Endothelial cell of umbilical vein (primary cell): ENCODE data around the gene KRT76. TPM values are rescaled to one million over a fixed set of nuclear protein-coding genes. Genes with fewer than 3 reads are reported as not detected.

Experiments used
- BruUV-seq: library from RNA; stranded (reverse); fragments of 400-500 nt; replicated peaks from 2 replicates; lab custom pipeline; 2021; lab: Mats Ljungman, UMichigan
- CTCF ChIA-PET: fragments of 300-600, 350-600 bp; sonication (Branson Sonifier 250); formaldehyde crosslinking; loops from one replicate; lab custom pipeline; 2021; ENCODE audit warnings: antibody characterized with exemption, inconsistent platforms; lab: Charles Lee
- POLR2A ChIA-PET: fragments of 300-600, 350-600 bp; sonication (Branson Sonifier 250); formaldehyde crosslinking; loops from one replicate; lab custom pipeline; 2021; ENCODE audit warnings: antibody characterized with exemption, inconsistent platforms; lab: Charles Lee
- DNase-seq: peaks from one replicate; pipeline ENCODE4 v3.0.0-alpha.2; 2011; ENCODE audit warnings: low read depth, low spot score
- FAIRE-seq: peaks from 2 replicates; lab custom pipeline; 2011; peaks lifted over from hg19 to GRCh38; lab: Jason Lieb, UNC
- H2AFZ ChIP-seq: 2 replicates; pipeline ENCODE4 v1.6.0; 2012; ENCODE audit warnings: low read depth, low read length, control low read depth, inconsistent platforms
- H3K27ac ChIP-seq: 2 replicates; pipeline ENCODE4 v1.5.1; 2011; ENCODE audit warnings: low read depth, mild to moderate bottlenecking, control low read depth, low read length, moderate library complexity; ENCODE audit not compliant: insufficient read depth
- H3K27me3 ChIP-seq, 2 experiments: 2 replicates each; pipeline versions ENCODE4 v1.6.0 to v1.6.1; 2011; ENCODE audit warnings: low read length in 2 of 2, mixed read lengths in 1 of 2; ENCODE audit not compliant: control insufficient read depth in 2 of 2, insufficient read depth in 2 of 2
- H3K36me3 ChIP-seq, 2 experiments: 2 replicates in 1 of 2; 3 replicates in 1 of 2; pipeline ENCODE4 v1.5.1; 2011; ENCODE audit warnings: low read length in 2 of 2, mild to moderate bottlenecking in 1 of 2, moderate library complexity in 1 of 2; ENCODE audit not compliant: control insufficient read depth in 2 of 2, insufficient read depth in 2 of 2; ENCODE audit errors: extremely low read depth in 1 of 2
- H3K4me1 ChIP-seq: 3 replicates; pipeline ENCODE4 v1.5.1; 2011; ENCODE audit warnings: mild to moderate bottlenecking, low read length; ENCODE audit not compliant: control insufficient read depth, insufficient read depth; ENCODE audit errors: extremely low read depth
- H3K4me2 ChIP-seq: 2 replicates; pipeline ENCODE4 v1.6.1; 2011; ENCODE audit warnings: low read length, control low read depth, mixed read lengths; ENCODE audit not compliant: insufficient read depth
- H3K4me3 ChIP-seq, 3 experiments: fragments of 200-600 bp in 1 of 3; sonication (generic), shearing (Covaris generic) in 1 of 3; replicated peaks in 1 of 3; 2 replicates each; pipeline ENCODE4 v1.5.1; 2011 to 2016; ENCODE audit warnings: control low read depth in 3 of 3, low read length in 3 of 3, mild to moderate bottlenecking in 2 of 3, inconsistent platforms in 1 of 3, low read depth in 1 of 3, moderate library complexity in 1 of 3; ENCODE audit not compliant: insufficient read depth in 1 of 3
- H3K79me2 ChIP-seq: 2 replicates; pipeline ENCODE4 v1.6.0; 2012; ENCODE audit warnings: low read length, inconsistent platforms; ENCODE audit not compliant: control insufficient read depth, insufficient read depth
- H3K9ac ChIP-seq: replicated peaks from 2 replicates; pipeline ENCODE3; 2011; ENCODE audit warnings: low read length, control low read depth; ENCODE audit not compliant: insufficient read depth; ENCODE audit errors: extremely low read depth
- H3K9me1 ChIP-seq: replicated peaks from 3 replicates; pipeline ENCODE4 v1.6.0; 2011; ENCODE audit warnings: mild to moderate bottlenecking, low read length; ENCODE audit not compliant: control insufficient read depth, insufficient read depth; ENCODE audit errors: extremely low read depth
- H3K9me3 ChIP-seq: replicated peaks from 2 replicates; pipeline ENCODE4 v1.5.1; 2012; ENCODE audit warnings: low read length, inconsistent platforms; ENCODE audit not compliant: control insufficient read depth, insufficient read depth
- H4K20me1 ChIP-seq: replicated peaks from 2 replicates; pipeline ENCODE3; 2011; ENCODE audit warnings: mild to moderate bottlenecking, low read length; ENCODE audit not compliant: control insufficient read depth, insufficient read depth; ENCODE audit errors: extremely low read depth
- EZH2 ChIP-seq: IDR thresholded peaks from 2 replicates; pipeline ENCODE4 v1.6.1; 2012; ENCODE audit warnings: borderline replicate concordance, low read depth, mild to moderate bottlenecking, moderate library complexity, low read length, inconsistent platforms; ENCODE audit not compliant: severe bottlenecking
- FOS ChIP-seq: IDR thresholded peaks from 2 replicates; pipeline ENCODE4 v1.6.1; 2011; ENCODE audit warnings: mild to moderate bottlenecking, low read length, moderate library complexity, borderline replicate concordance; ENCODE audit not compliant: insufficient read depth
- GATA2 ChIP-seq: IDR thresholded peaks from 2 replicates; pipeline ENCODE4 v1.7.0; 2011; ENCODE audit warnings: low read depth, mild to moderate bottlenecking, moderate library complexity, mixed read lengths, low read length; ENCODE audit not compliant: insufficient read length, insufficient read depth
- JUN ChIP-seq: IDR thresholded peaks from 2 replicates; pipeline ENCODE4 v1.6.1; 2011; ENCODE audit warnings: borderline replicate concordance, low read depth; ENCODE audit not compliant: insufficient read length, insufficient read depth
- MYC ChIP-seq: IDR thresholded peaks from one replicate; pipeline ENCODE4 v1.6.1; 2011; ENCODE audit warnings: mild to moderate bottlenecking, low read depth, low read length
- POLR2AphosphoS5 ChIP-seq: IDR thresholded peaks from 2 replicates; pipeline ENCODE4 v1.6.1; 2012; ENCODE audit warnings: low read depth, mild to moderate bottlenecking, control low read depth, low read length, moderate library complexity; ENCODE audit not compliant: insufficient read depth
- dilution Hi-C: fragments of 300-500 bp; cut with MboI; formaldehyde crosslinking; loops from one replicate; pipeline ENCODE4 v1.15.0; 2019; ENCODE audit warnings: low sequenced_read_pairs; ENCODE audit not compliant: extremely low pct_ligation_motif_present
- intact Hi-C: fragments of 100-400 bp; cut with micrococcal nuclease; formaldehyde crosslinking; loops from one replicate; pipeline ENCODE4 v1.10.0; 2022
- polyA plus RNA-seq, 4 experiments: library from polyadenylated mRNA; depleted of rRNA in 3 of 4; stranded (reverse) in 3 of 4; unstranded in 1 of 4; fragments of >200 nt; gene quantifications; 2 replicates each; pipeline versions ENCODE4 v1.2.1 to v1.2.3, GENCODE V29; 2011 to 2012; ENCODE audit warnings: missing spikeins in 1 of 4
- total RNA-seq: library from RNA; stranded (reverse); gene quantifications from 2 replicates; pipeline ENCODE4 v1.2.3, GENCODE V29; 2021
- TF ChIP-seq, protein P1 (sequence below), 2 donors: IDR thresholded peaks; 1 replicate in 1 of 2; 2 replicates in 1 of 2; pipeline ENCODE4 v1.5.1; 2011; ENCODE audit warnings: low read length in 2 of 2, mild to moderate bottlenecking in 2 of 2, moderate library complexity in 2 of 2, control low read depth in 1 of 2, inconsistent platforms in 1 of 2, low read depth in 1 of 2; ENCODE audit not compliant: insufficient read depth in 1 of 2; ENCODE audit errors: extremely low read depth in 1 of 2
- TF ChIP-seq, protein P2 (sequence below): IDR thresholded peaks from 2 replicates; pipeline ENCODE4 v1.6.1; 2011; ENCODE audit not compliant: insufficient read depth, insufficient read length

The KRT76 gene
- total and polyA plus RNA-seq, 2 donors (not counting 3 experiments of a cell fraction or from before 2014, with no cell fraction given) = not detected

DNA sequence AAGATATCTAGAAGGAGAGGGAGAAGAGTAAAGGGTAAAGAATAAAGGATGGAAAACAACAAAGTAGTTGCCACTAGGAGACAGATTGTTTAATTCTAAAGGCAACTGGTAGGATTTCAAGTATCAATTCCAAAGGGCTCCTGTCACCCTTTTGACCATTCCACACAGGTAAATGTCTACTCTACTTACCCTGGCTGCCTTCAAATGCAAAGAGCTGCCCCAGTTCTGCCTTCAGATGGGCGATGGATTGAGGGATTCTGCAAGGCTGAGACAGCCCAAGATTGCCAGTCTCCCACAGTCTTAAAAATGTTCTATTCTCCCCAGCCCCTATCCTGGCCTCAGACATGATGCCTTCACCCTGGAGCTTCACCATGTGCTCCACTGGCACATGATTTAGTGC, 11.4 kb downstream of the KRT76 start:
- dilution Hi-C loops = no loop called here
- Histone ChIP-seq H3K4me2 (no peak overlapping the region), H3K9ac (no peak overlapping the region), H3K4me1 (no peaks in the 10 kb centered on the region), H3K9me1 (no peaks in the 10 kb centered on the region), H3K79me2 (no peaks in the 10 kb centered on the region), H2AFZ (no peak overlapping the region), H3K9me3 (no peaks in the 10 kb centered on the region), H3K27ac (no peak overlapping the region), H3K36me3 (no peaks in the 10 kb centered on the region), H3K4me3 (no peak overlapping the region), H4K20me1 (no peaks in the 10 kb centered on the region), H3K27me3 (peaks cover 0 to 6% of the 10 kb centered on the region in 2 experiments)
- FAIRE-seq (no peak), DNase-seq (no peak)
- ChIA-PET POLR2A (no interaction called here), CTCF (no interaction called here)
- intact Hi-C loops = no loop called here
- no peak for TF ChIP-seq EZH2
- TF ChIP-seq FOS = no peak
- no peak for TF ChIP-seq GATA2
- no peak for TF ChIP-seq POLR2AphosphoS5
- no TSS peak for BruUV-seq

DNA sequence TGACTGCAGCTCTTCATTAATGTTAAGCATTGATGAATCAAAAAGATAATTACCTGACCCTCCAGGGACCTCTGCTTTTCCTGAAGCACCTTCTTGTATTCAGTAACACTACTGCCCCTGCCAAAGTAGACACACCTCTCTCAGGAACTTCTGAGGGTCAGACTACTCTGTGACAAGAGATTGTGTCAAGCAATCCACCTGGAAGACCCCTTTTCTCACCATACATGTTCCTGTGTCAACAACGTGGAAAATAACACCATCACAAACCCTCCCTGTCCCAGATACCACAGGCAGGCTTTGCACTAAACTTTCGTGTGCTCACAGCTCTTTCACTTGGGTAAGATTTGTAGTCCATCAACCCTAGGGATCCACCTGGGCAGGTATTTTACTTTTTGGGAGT, 13.2 kb downstream of the KRT76 start:
- H4K20me1 ChIP-seq = no peaks in the 10 kb centered on the region
- no peak overlapping the region for H3K9ac ChIP-seq
- CTCF ChIA-PET = no interaction called here
- H3K27ac ChIP-seq = no peak overlapping the region
- H3K9me1 ChIP-seq = no peaks in the 10 kb centered on the region
- H3K79me2 ChIP-seq = no peaks in the 10 kb centered on the region
- DNase-seq (no peak), FAIRE-seq (no peak)
- no peak overlapping the region for H2AFZ ChIP-seq
- no peaks in the 10 kb centered on the region for H3K4me1 ChIP-seq
- intact Hi-C loops (no loop called here), dilution Hi-C loops (no loop called here)
- no peak for TF ChIP-seq JUN
- no peak for TF ChIP-seq MYC
- TF ChIP-seq, protein P1, sequence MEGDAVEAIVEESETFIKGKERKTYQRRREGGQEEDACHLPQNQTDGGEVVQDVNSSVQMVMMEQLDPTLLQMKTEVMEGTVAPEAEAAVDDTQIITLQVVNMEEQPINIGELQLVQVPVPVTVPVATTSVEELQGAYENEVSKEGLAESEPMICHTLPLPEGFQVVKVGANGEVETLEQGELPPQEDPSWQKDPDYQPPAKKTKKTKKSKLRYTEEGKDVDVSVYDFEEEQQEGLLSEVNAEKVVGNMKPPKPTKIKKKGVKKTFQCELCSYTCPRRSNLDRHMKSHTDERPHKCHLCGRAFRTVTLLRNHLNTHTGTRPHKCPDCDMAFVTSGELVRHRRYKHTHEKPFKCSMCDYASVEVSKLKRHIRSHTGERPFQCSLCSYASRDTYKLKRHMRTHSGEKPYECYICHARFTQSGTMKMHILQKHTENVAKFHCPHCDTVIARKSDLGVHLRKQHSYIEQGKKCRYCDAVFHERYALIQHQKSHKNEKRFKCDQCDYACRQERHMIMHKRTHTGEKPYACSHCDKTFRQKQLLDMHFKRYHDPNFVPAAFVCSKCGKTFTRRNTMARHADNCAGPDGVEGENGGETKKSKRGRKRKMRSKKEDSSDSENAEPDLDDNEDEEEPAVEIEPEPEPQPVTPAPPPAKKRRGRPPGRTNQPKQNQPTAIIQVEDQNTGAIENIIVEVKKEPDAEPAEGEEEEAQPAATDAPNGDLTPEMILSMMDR (IDR thresholded peaks at IDR 0.05; ENCODE audit: extremely low read depth in 1 of 2, insufficient read depth in 1 of 2, low read depth in 1 of 2, low read length in 2 of 2) = no peak
- TF ChIP-seq, protein P2, sequence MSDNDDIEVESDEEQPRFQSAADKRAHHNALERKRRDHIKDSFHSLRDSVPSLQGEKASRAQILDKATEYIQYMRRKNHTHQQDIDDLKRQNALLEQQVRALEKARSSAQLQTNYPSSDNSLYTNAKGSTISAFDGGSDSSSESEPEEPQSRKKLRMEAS = no peak
- TF ChIP-seq GATA2 = no peak
- TF ChIP-seq FOS = no peak
- H3K4me2 ChIP-seq = no peak overlapping the region
- peaks cover 4 to 6% of the 10 kb centered on the region in 2 experiments for H3K27me3 ChIP-seq
- no peaks in the 10 kb centered on the region for H3K9me3 ChIP-seq
- no peak overlapping the region for H3K4me3 ChIP-seq
- no TSS peak for BruUV-seq
- POLR2A ChIA-PET = no interaction called here
- no peaks in the 10 kb centered on the region for H3K36me3 ChIP-seq
